Measurements from ENCODE around the gene LTBP2.

GRCh38 chr14:74501691-74502090 lies 110.3 kb downstream of the LTBP2 start:
- no peak for TF ChIP-seq CTCF (tag by site-specific recombination; IDR thresholded peaks at IDR 0.05)
- no peak for TF ChIP-seq EGR2 (tag by site-specific recombination; IDR thresholded peaks at IDR 0.05; ENCODE audit: low read depth)
- no peak for TF ChIP-seq ZNF596 (tag by site-specific recombination; IDR thresholded peaks at IDR 0.05)
- no peak for TF ChIP-seq ZNF133 (tag by site-specific recombination; IDR thresholded peaks at IDR 0.05)
- no peak for TF ChIP-seq ZNF121 (tag by site-specific recombination; IDR thresholded peaks at IDR 0.05)
- TF ChIP-seq ZNF211 (tag by site-specific recombination; IDR thresholded peaks at IDR 0.05; ENCODE audit: low read depth) = no peak
- no peak for TF ChIP-seq ZNF843 (tag by site-specific recombination; IDR thresholded peaks at IDR 0.05)
- TF ChIP-seq ZNF449 (tag by site-specific recombination; IDR thresholded peaks at IDR 0.05) = no peak
- no peak for TF ChIP-seq REST (tag by site-specific recombination; IDR thresholded peaks at IDR 0.05)
- no peak for TF ChIP-seq ZNF776 (tag by site-specific recombination; IDR thresholded peaks at IDR 0.05; ENCODE audit: borderline replicate concordance)
- no peak for TF ChIP-seq ZBTB49 (tag by site-specific recombination; IDR thresholded peaks at IDR 0.05; ENCODE audit: low read depth)
- no peak for TF ChIP-seq YY1 (tag by site-specific recombination; IDR thresholded peaks at IDR 0.05)
- no peak for TF ChIP-seq ZNF280D (tag by site-specific recombination; IDR thresholded peaks at IDR 0.05)
- no peak for TF ChIP-seq TCF7L2 (IDR thresholded peaks at IDR 0.05; ENCODE audit: borderline replicate concordance, low read depth, low read length)
